IMR-90 (cell line): ENCODE measurements around the gene ALCAM. TPM values are rescaled to one million over a fixed set of nuclear protein-coding genes. Genes with fewer than 3 reads are reported as not detected.

ENCODE experiments used
- ATAC-seq: fragments of 200-7000 bp; cut with Tn5 transposase; 2 replicates; pipeline ENCODE4 v1.9.1; 2020; ENCODE audit warnings: low read depth, mild to moderate bottlenecking, moderate library complexity
- BruUV-seq: library from RNA; stranded (reverse); fragments of 400-500 nt; replicated peaks from 2 replicates; lab custom pipeline; 2021; lab: Mats Ljungman, UMichigan
- CTCF ChIA-PET: fragments of 300-600 bp; formaldehyde crosslinking; extraction: SDS; loops from one replicate; lab custom pipeline; 2021; ENCODE audit warnings: antibody characterized with exemption; lab: Yijun Ruan, JAX
- POLR2A ChIA-PET: fragments of 300-600 bp; sonication (Branson Sonifier 250); formaldehyde crosslinking; loops from one replicate; lab custom pipeline; 2022; ENCODE audit warnings: antibody characterized with exemption; ENCODE audit not compliant: unreplicated experiment; lab: Charles Lee
- DNase-seq: peaks from one replicate; pipeline ENCODE4 v3.0.0; 2013
- H2AFZ ChIP-seq: replicated peaks from 2 replicates; pipeline ENCODE3; 2013; ENCODE audit warnings: low read length, mild to moderate bottlenecking; ENCODE audit not compliant: poor library complexity
- H2AK5ac ChIP-seq: 2 replicates; pipeline ENCODE4 v1.6.1; 2013; ENCODE audit warnings: low read depth, low read length, inconsistent platforms
- H2AK9ac ChIP-seq: replicated peaks from 2 replicates; pipeline ENCODE3; 2013; ENCODE audit warnings: mild to moderate bottlenecking, low read depth, low read length, moderate library complexity; ENCODE audit not compliant: poor library complexity
- H2BK120ac ChIP-seq: 2 replicates; pipeline ENCODE4 v1.6.1; 2013; ENCODE audit warnings: low read depth, low read length, inconsistent platforms
- H2BK15ac ChIP-seq: 3 replicates; pipeline ENCODE4 v1.6.1; 2013; ENCODE audit warnings: low read depth, low read length, inconsistent platforms
- H2BK20ac ChIP-seq: 2 replicates; pipeline ENCODE4 v1.6.1; 2013; ENCODE audit warnings: low read depth, mild to moderate bottlenecking, inconsistent platforms, low read length, moderate library complexity
- H2BK5ac ChIP-seq: 2 replicates; pipeline ENCODE4 v1.6.1; 2013; ENCODE audit warnings: mild to moderate bottlenecking, low read depth, low read length, inconsistent platforms; ENCODE audit not compliant: poor library complexity, severe bottlenecking
- H3K14ac ChIP-seq: replicated peaks from 2 replicates; pipeline ENCODE4 v1.6.1; 2013; ENCODE audit warnings: low read depth, low read length, inconsistent platforms
- H3K18ac ChIP-seq: 2 replicates; pipeline ENCODE4 v1.6.1; 2013; ENCODE audit warnings: low read depth, low read length, control low read depth
- H3K23ac ChIP-seq: 2 replicates; pipeline ENCODE4 v1.6.1; 2013; ENCODE audit warnings: low read depth, low read length, inconsistent platforms
- H3K27ac ChIP-seq: 2 replicates; pipeline ENCODE4 v1.5.1; 2013; ENCODE audit warnings: mild to moderate bottlenecking, control low read depth, low read length; ENCODE audit not compliant: insufficient read depth
- H3K27me3 ChIP-seq: 2 replicates; pipeline ENCODE4 v1.6.1; 2013; ENCODE audit warnings: low read length; ENCODE audit not compliant: control insufficient read depth, insufficient read depth
- H3K36me3 ChIP-seq: 2 replicates; pipeline ENCODE4 v1.6.1; 2013; ENCODE audit warnings: low read length, mixed read lengths; ENCODE audit not compliant: control insufficient read depth, insufficient read depth
- H3K4ac ChIP-seq: 2 replicates; pipeline ENCODE4 v1.6.1; 2013; ENCODE audit warnings: low read depth, low read length, inconsistent platforms
- H3K4me1 ChIP-seq: 2 replicates; pipeline ENCODE4 v1.6.1; 2013; ENCODE audit warnings: low read length, mixed read lengths; ENCODE audit not compliant: control insufficient read depth, insufficient read depth
- H3K4me2 ChIP-seq: 2 replicates; pipeline ENCODE4 v1.6.1; 2013; ENCODE audit warnings: low read depth, mild to moderate bottlenecking, control low read depth, low read length, moderate library complexity
- H3K4me3 ChIP-seq: 2 replicates; pipeline ENCODE4 v1.5.1; 2013; ENCODE audit warnings: low read depth, mild to moderate bottlenecking, control low read depth, low read length, moderate library complexity; ENCODE audit not compliant: insufficient read depth
- H3K56ac ChIP-seq: 2 replicates; pipeline ENCODE4 v1.6.1; 2013; ENCODE audit warnings: low read length, inconsistent platforms; ENCODE audit not compliant: insufficient read depth; ENCODE audit errors: extremely low read depth
- H3K79me1 ChIP-seq, 2 experiments: 2 replicates each; pipeline ENCODE4 v1.6.1; 2013; ENCODE audit warnings: low read length in 2 of 2, inconsistent platforms in 1 of 2, low read depth in 1 of 2
- H3K9ac ChIP-seq: 2 replicates; pipeline ENCODE4 v1.6.1; 2013; ENCODE audit warnings: low read depth, low read length, control low read depth
- H3K9me1 ChIP-seq: 2 replicates; pipeline ENCODE4 v1.6.1; 2013; ENCODE audit warnings: low read length, inconsistent platforms; ENCODE audit not compliant: insufficient read depth
- H3K9me3 ChIP-seq: 2 replicates; pipeline ENCODE4 v1.6.1; 2013; ENCODE audit warnings: low read length; ENCODE audit not compliant: control insufficient read depth, insufficient read depth
- H4K20me1 ChIP-seq: 2 replicates; pipeline ENCODE4 v1.6.1; 2013; ENCODE audit warnings: low read length, inconsistent platforms; ENCODE audit not compliant: insufficient read depth
- H4K5ac ChIP-seq: 2 replicates; pipeline ENCODE4 v1.6.1; 2013; ENCODE audit warnings: mild to moderate bottlenecking, low read depth, low read length, control low read depth
- H4K8ac ChIP-seq, 2 experiments: 2 replicates each; pipeline ENCODE4 v1.6.1; 2013; ENCODE audit warnings: low read depth in 2 of 2, low read length in 2 of 2, control low read depth in 1 of 2, inconsistent platforms in 1 of 2
- H4K91ac ChIP-seq: 2 replicates; pipeline ENCODE4 v1.6.1; 2013; ENCODE audit warnings: low read depth, low read length, inconsistent platforms; ENCODE audit not compliant: insufficient read depth
- CEBPB ChIP-seq: IDR thresholded peaks from 2 replicates; pipeline ENCODE4 v1.6.1; 2012; ENCODE audit warnings: low read depth, low read length, improper control_type of control experiment
- CHD1 ChIP-seq: IDR thresholded peaks from 2 replicates; pipeline ENCODE4 v1.6.1; 2012; ENCODE audit warnings: low read depth, low read length, improper control_type of control experiment
- MAZ ChIP-seq: IDR thresholded peaks from 2 replicates; pipeline ENCODE4 v1.6.1; 2012; ENCODE audit warnings: low read depth, mild to moderate bottlenecking, low read length, improper control_type of control experiment, moderate library complexity, borderline replicate concordance
- MXI1 ChIP-seq: IDR thresholded peaks from 2 replicates; pipeline ENCODE4 v1.6.1; 2012; ENCODE audit warnings: low read depth, mild to moderate bottlenecking, low read length, moderate library complexity, borderline replicate concordance
- RCOR1 ChIP-seq: IDR thresholded peaks from 2 replicates; pipeline ENCODE4 v1.6.1; 2012; ENCODE audit warnings: mild to moderate bottlenecking, low read length, improper control_type of control experiment; ENCODE audit not compliant: insufficient replicate concordance
- RFX5 ChIP-seq: IDR thresholded peaks from 2 replicates; pipeline ENCODE4 v1.8.0; 2012; ENCODE audit warnings: low read depth, mild to moderate bottlenecking, low read length, moderate library complexity
- SMC3 ChIP-seq: fragments of 150-350 bp; IDR thresholded peaks from 2 replicates; pipeline ENCODE4 v1.6.1; 2016; ENCODE audit warnings: low read depth, mild to moderate bottlenecking, antibody characterized with exemption, low read length, moderate library complexity
- WGBS, 2 experiments: methylation state at CpG; one replicate each; pipeline versions ENCODE4 v1.1.5 to v1.1.7; 2013; ENCODE audit warnings: missing lambda C conversion rate in 2 of 2; ENCODE audit not compliant: insufficient read length in 1 of 2; ENCODE audit errors: extremely low coverage in 2 of 2; 5-methylcytosine and 5-hydroxymethylcytosine counted together
- dilution Hi-C: fragments of 300-500 bp; cut with HindIII; formaldehyde crosslinking; loops from one replicate; pipeline ENCODE4 v1.14.3; 2018; ENCODE audit warnings: low sequenced_read_pairs; ENCODE audit not compliant: unreplicated experiment
- in situ Hi-C: fragments of 300-500 bp; cut with MboI; formaldehyde crosslinking; loops from 3 replicates; pipeline ENCODE4 v1.14.3; 2019; ENCODE audit warnings: low sequenced_read_pairs, inconsistent platforms, mixed read lengths
- intact Hi-C: fragments of 100-400 bp; cut with micrococcal nuclease; formaldehyde crosslinking; loops from 2 replicates; pipeline ENCODE4 v1.10.0; 2022
- polyA plus RNA-seq, 3 experiments: library from polyadenylated mRNA; depleted of rRNA; stranded (reverse); fragments of >200 nt; gene quantifications; 2 replicates each; pipeline ENCODE4 v1.2.3, GENCODE V29; 2012; ENCODE audit warnings: low replicate concordance in 1 of 3
- total RNA-seq: library from RNA; depleted of rRNA; stranded (reverse); fragments of >200 nt; gene quantifications from 2 replicates; pipeline ENCODE4 v1.2.3, GENCODE V29; 2012
- TF ChIP-seq, protein P1 (sequence below): fragments of 150-350 bp; IDR thresholded peaks from 2 replicates; pipeline ENCODE4 v1.6.1; 2017; ENCODE audit warnings: mild to moderate bottlenecking, antibody characterized with exemption, low read length, low read depth
- TF ChIP-seq, protein P2 (sequence below): fragments of 150-350 bp; IDR thresholded peaks from 2 replicates; pipeline ENCODE4 v1.6.1; 2016; ENCODE audit warnings: low read depth, mild to moderate bottlenecking, low read length, moderate library complexity, borderline replicate concordance
- TF ChIP-seq, protein P3 (sequence below): conservative IDR thresholded peaks from 2 replicates; pipeline ENCODE4 v1.5.1; 2012; ENCODE audit warnings: mild to moderate bottlenecking, low read depth, low read length, improper control_type of control experiment

The ALCAM gene
- total and polyA plus RNA-seq, 2 of the 4 experiments (the other 2 are of a cell fraction), result 117 to 423 TPM

DNA sequence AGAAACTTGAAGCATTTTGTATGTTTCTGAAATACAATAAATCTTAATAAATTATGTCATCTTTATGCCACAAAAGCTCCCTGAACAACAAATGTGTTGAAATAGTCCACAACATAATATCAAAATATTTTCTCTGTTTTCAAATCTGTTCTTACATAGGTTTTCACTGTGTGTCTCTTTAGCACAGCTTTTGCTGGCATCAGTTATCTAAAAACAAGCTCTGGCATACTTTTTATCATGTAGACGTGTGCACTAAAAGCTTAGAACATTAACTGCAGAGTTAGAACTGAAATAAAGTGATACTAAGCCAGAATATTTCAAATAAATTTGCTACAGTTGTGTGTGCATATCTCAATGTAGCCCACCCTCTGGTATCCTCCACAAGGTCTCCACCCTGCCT lies 41.8 kb upstream of the ALCAM start:
- Histone ChIP-seq H3K36me3 (no peaks in the 10 kb centered on the region), H2BK5ac (no peak overlapping the region), H3K9ac (no peak overlapping the region), H3K27me3 (no peaks in the 10 kb centered on the region), H3K18ac (no peak overlapping the region), H3K4me3 (no peak overlapping the region), H3K9me3 (no peaks in the 10 kb centered on the region), H3K27ac (no peak overlapping the region), H3K56ac (no peak overlapping the region), H3K4ac (no peak overlapping the region), H3K4me2 (no peak overlapping the region), H4K20me1 (no peaks in the 10 kb centered on the region), H4K91ac (no peak overlapping the region), H3K14ac (no peak overlapping the region), H4K5ac (no peak overlapping the region), H3K79me1 (no peaks in the 10 kb centered on the region), H4K8ac (no peak overlapping the region), H3K23ac (no peak overlapping the region), H2BK20ac (no peak overlapping the region), H2BK15ac (no peak overlapping the region), H3K9me1 (no peaks in the 10 kb centered on the region), H3K4me1 (no peaks in the 10 kb centered on the region; the same call in 1 of the 2 replicates), H2BK120ac (no peak overlapping the region), H2AK5ac (no peak overlapping the region), H2AK9ac (no peak overlapping the region), H2AFZ (no peak overlapping the region)
- dilution Hi-C loops, result no loop called here
- whole genome bisulfite sequencing, 2 experiments, result no CpG with 5 or more reads among the region's 1 CpG
- no TSS peak for BruUV-seq
- ChIA-PET CTCF (no interaction called here), POLR2A (no interaction called here)
- no peak for TF ChIP-seq SMC3
- TF ChIP-seq, protein P1, sequence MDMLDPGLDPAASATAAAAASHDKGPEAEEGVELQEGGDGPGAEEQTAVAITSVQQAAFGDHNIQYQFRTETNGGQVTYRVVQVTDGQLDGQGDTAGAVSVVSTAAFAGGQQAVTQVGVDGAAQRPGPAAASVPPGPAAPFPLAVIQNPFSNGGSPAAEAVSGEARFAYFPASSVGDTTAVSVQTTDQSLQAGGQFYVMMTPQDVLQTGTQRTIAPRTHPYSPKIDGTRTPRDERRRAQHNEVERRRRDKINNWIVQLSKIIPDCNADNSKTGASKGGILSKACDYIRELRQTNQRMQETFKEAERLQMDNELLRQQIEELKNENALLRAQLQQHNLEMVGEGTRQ, result no peak
- no peak for TF ChIP-seq RFX5
- no peak for TF ChIP-seq RCOR1
- TF ChIP-seq, protein P2, sequence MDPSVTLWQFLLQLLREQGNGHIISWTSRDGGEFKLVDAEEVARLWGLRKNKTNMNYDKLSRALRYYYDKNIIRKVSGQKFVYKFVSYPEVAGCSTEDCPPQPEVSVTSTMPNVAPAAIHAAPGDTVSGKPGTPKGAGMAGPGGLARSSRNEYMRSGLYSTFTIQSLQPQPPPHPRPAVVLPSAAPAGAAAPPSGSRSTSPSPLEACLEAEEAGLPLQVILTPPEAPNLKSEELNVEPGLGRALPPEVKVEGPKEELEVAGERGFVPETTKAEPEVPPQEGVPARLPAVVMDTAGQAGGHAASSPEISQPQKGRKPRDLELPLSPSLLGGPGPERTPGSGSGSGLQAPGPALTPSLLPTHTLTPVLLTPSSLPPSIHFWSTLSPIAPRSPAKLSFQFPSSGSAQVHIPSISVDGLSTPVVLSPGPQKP, result no peak
- TF ChIP-seq CHD1, result no peak
- no peak for TF ChIP-seq MAZ
- TF ChIP-seq, protein P3, sequence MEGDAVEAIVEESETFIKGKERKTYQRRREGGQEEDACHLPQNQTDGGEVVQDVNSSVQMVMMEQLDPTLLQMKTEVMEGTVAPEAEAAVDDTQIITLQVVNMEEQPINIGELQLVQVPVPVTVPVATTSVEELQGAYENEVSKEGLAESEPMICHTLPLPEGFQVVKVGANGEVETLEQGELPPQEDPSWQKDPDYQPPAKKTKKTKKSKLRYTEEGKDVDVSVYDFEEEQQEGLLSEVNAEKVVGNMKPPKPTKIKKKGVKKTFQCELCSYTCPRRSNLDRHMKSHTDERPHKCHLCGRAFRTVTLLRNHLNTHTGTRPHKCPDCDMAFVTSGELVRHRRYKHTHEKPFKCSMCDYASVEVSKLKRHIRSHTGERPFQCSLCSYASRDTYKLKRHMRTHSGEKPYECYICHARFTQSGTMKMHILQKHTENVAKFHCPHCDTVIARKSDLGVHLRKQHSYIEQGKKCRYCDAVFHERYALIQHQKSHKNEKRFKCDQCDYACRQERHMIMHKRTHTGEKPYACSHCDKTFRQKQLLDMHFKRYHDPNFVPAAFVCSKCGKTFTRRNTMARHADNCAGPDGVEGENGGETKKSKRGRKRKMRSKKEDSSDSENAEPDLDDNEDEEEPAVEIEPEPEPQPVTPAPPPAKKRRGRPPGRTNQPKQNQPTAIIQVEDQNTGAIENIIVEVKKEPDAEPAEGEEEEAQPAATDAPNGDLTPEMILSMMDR, result no peak
- no peak for TF ChIP-seq CEBPB
- TF ChIP-seq MXI1, result no peak
- intact Hi-C loops, result loop anchor here (5.0 kb wide), 1 partner anchor 33 kb away; no protein-coding TSS in a partner anchor
- no peak for DNase-seq
- in situ Hi-C loops, result no loop called here
- no peak for ATAC-seq
